ENCODE data around the gene DGKB. TPM values are rescaled to one million over a fixed set of nuclear protein-coding genes. Genes with fewer than 3 reads are reported as not detected.

The DGKB gene
- total RNA-seq, 4 donors from 2014 or later = 17.3 to 54.9 (median 26.1) TPM

GRCh38 chr7:14858866-14859265, 43.7 kb downstream of the DGKB start:
- no peaks in the 10 kb centered on the region for H3K27me3 ChIP-seq
- WGBS, 2 donors (ENCODE audit: low coverage in 1 of 2) = 79 to 85% methylated on average over 2 of the region's 2 CpGs
- no peaks in the 10 kb centered on the region for H3K36me3 ChIP-seq
- no peaks in the 10 kb centered on the region for H3K9me3 ChIP-seq
- no peak overlapping the region for H3K27ac ChIP-seq
- H3K4me3 ChIP-seq = no peak overlapping the region
- ATAC-seq = no peak
- TF ChIP-seq POLR2AphosphoS5 (IDR thresholded peaks at IDR 0.05) (no peak), EP300 (IDR thresholded peaks at IDR 0.05) (no peak), POLR2A (IDR thresholded peaks at IDR 0.05) (no peak)
- H3K4me1 ChIP-seq = no peaks in the 10 kb centered on the region

GRCh38 chr7:14858410-14858809, 44.1 kb downstream of the DGKB start:
- H3K36me3 ChIP-seq = no peaks in the 10 kb centered on the region
- no peak for TF ChIP-seq EP300 (IDR thresholded peaks at IDR 0.05)
- H3K4me3 ChIP-seq = no peak overlapping the region
- H3K27ac ChIP-seq = no peak overlapping the region
- H3K9me3 ChIP-seq = no peaks in the 10 kb centered on the region
- H3K27me3 ChIP-seq = no peaks in the 10 kb centered on the region
- ATAC-seq = no peak
- 51 to 64% methylated on average over 3 of the region's 3 CpGs for WGBS, 2 donors (ENCODE audit: low coverage in 1 of 2)
- H3K4me1 ChIP-seq = no peaks in the 10 kb centered on the region

- no peak for ATAC-seq
Observed at GRCh38 chr7:14855033-14855794, 47.3 kb downstream of the DGKB start.

GRCh38 chr7:14854471-14854870, 48.1 kb downstream of the DGKB start:
- Histone ChIP-seq H3K36me3 (no peaks in the 10 kb centered on the region), H3K4me3 (no peak overlapping the region), H3K4me1 (peaks cover 0 to 3% (median 2%) of the 10 kb centered on the region in 3 donors), H3K9me3 (no peaks in the 10 kb centered on the region), H3K27ac (no peak overlapping the region), H3K27me3 (no peaks in the 10 kb centered on the region)
- 68 to 100% methylated on average over 4 to 5 of the region's 5 CpGs for WGBS, 2 donors (ENCODE audit: low coverage in 1 of 2)
- ATAC-seq = no peak
- TF ChIP-seq POLR2AphosphoS5 (IDR thresholded peaks at IDR 0.05) (no peak), EP300 (IDR thresholded peaks at IDR 0.05) (no peak), POLR2A (IDR thresholded peaks at IDR 0.05) (no peak)
- TF ChIP-seq, protein P1, sequence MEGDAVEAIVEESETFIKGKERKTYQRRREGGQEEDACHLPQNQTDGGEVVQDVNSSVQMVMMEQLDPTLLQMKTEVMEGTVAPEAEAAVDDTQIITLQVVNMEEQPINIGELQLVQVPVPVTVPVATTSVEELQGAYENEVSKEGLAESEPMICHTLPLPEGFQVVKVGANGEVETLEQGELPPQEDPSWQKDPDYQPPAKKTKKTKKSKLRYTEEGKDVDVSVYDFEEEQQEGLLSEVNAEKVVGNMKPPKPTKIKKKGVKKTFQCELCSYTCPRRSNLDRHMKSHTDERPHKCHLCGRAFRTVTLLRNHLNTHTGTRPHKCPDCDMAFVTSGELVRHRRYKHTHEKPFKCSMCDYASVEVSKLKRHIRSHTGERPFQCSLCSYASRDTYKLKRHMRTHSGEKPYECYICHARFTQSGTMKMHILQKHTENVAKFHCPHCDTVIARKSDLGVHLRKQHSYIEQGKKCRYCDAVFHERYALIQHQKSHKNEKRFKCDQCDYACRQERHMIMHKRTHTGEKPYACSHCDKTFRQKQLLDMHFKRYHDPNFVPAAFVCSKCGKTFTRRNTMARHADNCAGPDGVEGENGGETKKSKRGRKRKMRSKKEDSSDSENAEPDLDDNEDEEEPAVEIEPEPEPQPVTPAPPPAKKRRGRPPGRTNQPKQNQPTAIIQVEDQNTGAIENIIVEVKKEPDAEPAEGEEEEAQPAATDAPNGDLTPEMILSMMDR (IDR thresholded peaks at IDR 0.05) = no peak

More at GRCh38 chr7:14855033-14855794, 47.3 kb downstream of the DGKB start:
- H3K27ac ChIP-seq = no peak overlapping the region
- TF ChIP-seq, protein P1 (IDR thresholded peaks at IDR 0.05) = no peak
- TF ChIP-seq POLR2A (IDR thresholded peaks at IDR 0.05) (no peak), EP300 (IDR thresholded peaks at IDR 0.05) (no peak), POLR2AphosphoS5 (IDR thresholded peaks at IDR 0.05) (no peak)
- 26 to 42% methylated on average over 1 of the region's 1 CpG for WGBS, 2 donors (ENCODE audit: low coverage in 1 of 2)
- H3K36me3 ChIP-seq = no peaks in the 10 kb centered on the region
- no peak overlapping the region for H3K4me3 ChIP-seq
- H3K9me3 ChIP-seq = no peaks in the 10 kb centered on the region
- no peaks in the 10 kb centered on the region for H3K27me3 ChIP-seq
- H3K4me1 ChIP-seq = peaks cover 0 to 3% (median 2%) of the 10 kb centered on the region in 3 donors

DNA sequence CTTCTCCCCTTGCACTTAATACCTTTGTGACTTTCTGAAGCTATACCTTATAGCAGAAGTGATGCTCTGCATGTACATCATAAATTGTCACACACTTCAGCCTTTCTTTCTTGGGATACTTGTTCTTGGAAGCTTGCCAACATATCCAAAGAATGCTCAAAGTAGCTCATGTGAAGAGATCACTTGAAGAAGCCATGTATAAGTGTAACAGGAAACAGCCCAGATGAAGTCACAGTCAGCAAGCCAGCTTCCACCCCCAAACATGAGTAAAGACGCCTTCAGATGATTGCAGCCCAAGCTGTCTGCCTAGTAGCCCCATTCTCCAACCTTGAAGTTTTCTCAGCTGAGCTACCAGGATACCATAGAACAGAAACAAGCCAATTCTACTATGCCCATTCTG, 50.9 kb downstream of the DGKB start:
- no peak for ATAC-seq
- H3K4me1 ChIP-seq = peaks cover 0 to 3% (median 2%) of the 10 kb centered on the region in 3 donors
- H3K27ac ChIP-seq = no peak overlapping the region
- H3K9me3 ChIP-seq = no peaks in the 10 kb centered on the region
- H3K4me3 ChIP-seq = no peak overlapping the region
- no peaks in the 10 kb centered on the region for H3K27me3 ChIP-seq
- TF ChIP-seq EP300 (IDR thresholded peaks at IDR 0.05) (no peak), POLR2A (IDR thresholded peaks at IDR 0.05) (no peak), POLR2AphosphoS5 (IDR thresholded peaks at IDR 0.05) (no peak)
- TF ChIP-seq, protein P1 (IDR thresholded peaks at IDR 0.05) = no peak
- no peaks in the 10 kb centered on the region for H3K36me3 ChIP-seq
- 67% methylated on average over 1 of the region's 1 CpG; no CpG with 5 or more reads in 1 of the 2 donors for WGBS, 2 donors (ENCODE audit: low coverage in 1 of 2)

GRCh38 chr7:14850039-14850438, 52.5 kb downstream of the DGKB start:
- WGBS, 2 donors (ENCODE audit: low coverage in 1 of 2) = 81 to 85% methylated on average over 2 of the region's 2 CpGs
- Histone ChIP-seq H3K9me3 (no peaks in the 10 kb centered on the region), H3K27ac (no peak overlapping the region), H3K4me3 (no peak overlapping the region), H3K27me3 (no peaks in the 10 kb centered on the region), H3K4me1 (peaks cover 0 to 3% (median 2%) of the 10 kb centered on the region in 3 donors), H3K36me3 (no peaks in the 10 kb centered on the region)
- no peak for TF ChIP-seq POLR2A (IDR thresholded peaks at IDR 0.05)
- no peak for TF ChIP-seq POLR2AphosphoS5 (IDR thresholded peaks at IDR 0.05)
- TF ChIP-seq, protein P1 (IDR thresholded peaks at IDR 0.05) = no peak
- no peak for TF ChIP-seq EP300 (IDR thresholded peaks at IDR 0.05)
- ATAC-seq = no peak

Measured in gastroesophageal sphincter (tissue), 4 donors.